Prostate gland (tissue), 2 donors: ENCODE data around the gene DCANP1.

ENCODE experiments used
- CTCF ChIP-seq, 4 experiments: fragments of 200-600 bp in 2 of 4; fragments of 450-650 bp in 2 of 4; sonication (generic) in 2 of 4; IDR thresholded peaks; 1 replicate in 3 of 4; 2 replicates in 1 of 4; pipeline ENCODE4 v1.5.1; 2016 to 2019; ENCODE audit warnings: antibody characterized with exemption in 4 of 4, mild to moderate bottlenecking in 2 of 4, moderate library complexity in 2 of 4
- POLR2AphosphoS5 ChIP-seq: sonication (generic); formaldehyde crosslinking; IDR thresholded peaks from one replicate; pipeline ENCODE4 v1.6.1; 2017; ENCODE audit warnings: antibody characterized with exemption

- TF ChIP-seq CTCF (IDR thresholded peaks at IDR 0.05), result no peak
- TF ChIP-seq POLR2AphosphoS5, result no peak
Observed at GRCh38 chr5:135445306-135445985, 1.7 kb downstream of the DCANP1 start.
